ENCODE measurements around the gene LTF. TPM values are rescaled to one million over a fixed set of nuclear protein-coding genes. Genes with fewer than 3 reads are reported as not detected.

The LTF gene
- total RNA-seq, 1 experiment from 2014 or later: not detected

DNA sequence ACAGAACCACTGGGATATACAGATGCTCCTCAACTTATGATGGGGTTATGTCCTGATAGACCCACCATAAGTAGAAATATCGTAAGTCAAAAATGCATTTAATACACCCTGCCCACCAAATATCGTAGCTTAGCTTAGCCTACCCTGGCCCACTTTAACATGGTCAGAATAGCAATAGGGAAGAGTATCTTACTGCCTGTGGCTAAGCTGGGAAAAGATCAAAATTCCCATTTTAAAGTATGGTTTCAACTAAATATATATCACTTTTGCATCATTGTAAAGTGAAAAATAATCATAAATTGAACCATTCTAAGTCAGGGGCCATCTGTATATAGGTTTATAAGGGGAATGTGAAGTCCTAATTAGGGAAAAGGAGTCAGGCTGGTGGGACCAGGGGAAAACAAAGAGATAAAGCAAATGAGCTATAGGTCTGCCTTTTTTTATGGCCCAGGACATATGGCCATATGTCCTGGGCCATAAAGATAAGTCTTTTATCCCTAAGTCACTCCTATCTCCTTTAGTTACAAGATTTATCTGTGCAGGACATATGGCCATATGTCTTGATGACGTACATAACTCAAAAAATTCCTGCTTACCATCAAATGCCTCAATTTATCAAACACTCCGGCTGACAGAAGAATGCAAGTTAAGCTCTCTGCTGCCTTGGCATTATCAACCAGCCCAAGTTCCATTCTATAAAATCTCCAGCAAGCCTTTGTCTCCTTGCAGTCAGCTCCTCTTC lies 44.3 kb upstream of the LTF start:
- CTCF ChIA-PET: interaction anchor here (1.1 to 2.1 kb wide), 3 partner anchors 12 to 59 kb away, joined by 3 to 7 read pairs (median 3); no protein-coding TSS in a partner anchor
- Histone ChIP-seq H3K9me3 (ENCODE audit: control insufficient read depth in 1 of 2, insufficient read depth in 1 of 2, low read depth in 1 of 2, low read length in 2 of 2) (no peaks in the 10 kb centered on the region), H2AFZ (ENCODE audit: low read depth, low read length, poor library complexity, severe bottlenecking) (no peak overlapping the region), H3K27ac (ENCODE audit: low read depth, low read length) (no peak overlapping the region), H3K79me2 (ENCODE audit: insufficient read depth, low read length) (no peaks in the 10 kb centered on the region), H3K27me3 (ENCODE audit: insufficient read depth, low read length) (no peaks in the 10 kb centered on the region), H3K36me3 (ENCODE audit: control insufficient read depth in 1 of 2, insufficient read depth in 2 of 2, low read length in 2 of 2) (no peaks in the 10 kb centered on the region), H3K4me2 (ENCODE audit: low read length) (no peak overlapping the region), H3K4me1 (ENCODE audit: control insufficient read depth in 1 of 2, insufficient read depth in 2 of 2, low read length in 2 of 2) (no peaks in the 10 kb centered on the region), H3K9ac (ENCODE audit: low read length) (no peak overlapping the region), H3K9me2 (ENCODE audit: insufficient read depth) (no peaks in the 10 kb centered on the region), H3K4me3 (replicated peaks in 1 of 2; ENCODE audit: low read depth in 1 of 2, low read length in 2 of 2) (no peak overlapping the region), H4K20me1 (ENCODE audit: insufficient read depth) (no peaks in the 10 kb centered on the region)
- ATAC-seq: no peak
- intact Hi-C loops (cut with micrococcal nuclease): no loop called here
- POLR2A ChIA-PET: no interaction called here
- no peak for TF ChIP-seq SIN3A (IDR thresholded peaks at IDR 0.05; ENCODE audit: low read depth)
- TF ChIP-seq TCF7L2 (IDR thresholded peaks at IDR 0.05; ENCODE audit: borderline replicate concordance, extremely low read depth, insufficient read depth, insufficient read length): no peak
- TF ChIP-seq, protein P1, sequence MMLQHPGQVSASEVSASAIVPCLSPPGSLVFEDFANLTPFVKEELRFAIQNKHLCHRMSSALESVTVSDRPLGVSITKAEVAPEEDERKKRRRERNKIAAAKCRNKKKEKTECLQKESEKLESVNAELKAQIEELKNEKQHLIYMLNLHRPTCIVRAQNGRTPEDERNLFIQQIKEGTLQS (IDR thresholded peaks at IDR 0.05): no peak
- TF ChIP-seq SP1 (IDR thresholded peaks at IDR 0.05; ENCODE audit: low read depth): no peak
- TF ChIP-seq MAX (IDR thresholded peaks at IDR 0.05): no peak
- TF ChIP-seq JUND (IDR thresholded peaks at IDR 0.05): no peak
- no peak for TF ChIP-seq FOSL1 (IDR thresholded peaks at IDR 0.05; ENCODE audit: low read depth)
- TF ChIP-seq EGR1 (IDR thresholded peaks at IDR 0.05; ENCODE audit: low read depth): no peak
- TF ChIP-seq YY1 (IDR thresholded peaks at IDR 0.05; ENCODE audit: extremely low read depth, insufficient replicate concordance, low read depth, low read length): no peak
- TF ChIP-seq RAD21 (IDR thresholded peaks at IDR 0.05; ENCODE audit: low read depth): no peak
- BruUV-seq (replicated peaks): no TSS peak
- RAD21 ChIA-PET (ENCODE audit: low non-redundant PET in 1 of 2, low total read pairs in 2 of 2, uncharacterized antibody in 2 of 2, unreplicated experiment in 2 of 2): no interaction called here
- no peak for DNase-seq (ENCODE audit: low read depth, low spot score)

DNA sequence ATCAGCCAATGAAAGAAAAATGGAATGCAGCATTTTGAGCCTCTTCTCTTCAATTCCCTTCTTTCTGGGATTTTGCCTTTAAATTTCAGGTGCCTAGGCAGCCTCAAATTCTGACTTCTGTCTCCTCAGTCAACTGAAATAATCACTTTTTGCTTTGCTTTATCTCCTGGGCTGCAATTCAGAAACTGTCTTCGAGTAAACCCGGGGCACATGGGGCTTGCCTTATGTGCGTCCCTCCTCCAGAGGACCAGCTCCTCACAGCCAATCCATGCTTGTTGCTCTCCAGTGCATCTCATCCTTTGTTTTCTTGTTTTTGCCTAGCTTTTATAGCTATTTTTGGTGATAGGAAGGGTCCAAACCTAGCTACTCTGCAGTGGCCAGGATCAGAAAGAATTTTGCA lies 41.8 kb upstream of the LTF start:
- H3K4me3 ChIP-seq (replicated peaks in 1 of 2; ENCODE audit: low read depth in 1 of 2, low read length in 2 of 2): no peak overlapping the region
- no peak overlapping the region for H3K9ac ChIP-seq (ENCODE audit: low read length)
- RAD21 ChIA-PET (ENCODE audit: low non-redundant PET in 1 of 2, low total read pairs in 2 of 2, uncharacterized antibody in 2 of 2, unreplicated experiment in 2 of 2): no interaction called here
- CTCF ChIA-PET: no interaction called here
- H4K20me1 ChIP-seq (ENCODE audit: insufficient read depth): no peaks in the 10 kb centered on the region
- POLR2A ChIA-PET: no interaction called here
- no peaks in the 10 kb centered on the region for H3K36me3 ChIP-seq (ENCODE audit: control insufficient read depth in 1 of 2, insufficient read depth in 2 of 2, low read length in 2 of 2)
- H3K9me2 ChIP-seq (ENCODE audit: insufficient read depth): no peaks in the 10 kb centered on the region
- DNase-seq (ENCODE audit: low read depth, low spot score): no peak
- no TSS peak for BruUV-seq (replicated peaks)
- intact Hi-C loops (cut with micrococcal nuclease): no loop called here
- no peaks in the 10 kb centered on the region for H3K27me3 ChIP-seq (ENCODE audit: insufficient read depth, low read length)
- H3K4me1 ChIP-seq (ENCODE audit: control insufficient read depth in 1 of 2, insufficient read depth in 2 of 2, low read length in 2 of 2): no peaks in the 10 kb centered on the region
- no peak overlapping the region for H3K27ac ChIP-seq (ENCODE audit: low read depth, low read length)
- no peaks in the 10 kb centered on the region for H3K9me3 ChIP-seq (ENCODE audit: control insufficient read depth in 1 of 2, insufficient read depth in 1 of 2, low read depth in 1 of 2, low read length in 2 of 2)
- no peak overlapping the region for H3K4me2 ChIP-seq (ENCODE audit: low read length)
- ATAC-seq: no peak
- no peak overlapping the region for H2AFZ ChIP-seq (ENCODE audit: low read depth, low read length, poor library complexity, severe bottlenecking)
- H3K79me2 ChIP-seq (ENCODE audit: insufficient read depth, low read length): no peaks in the 10 kb centered on the region
- TF ChIP-seq ZFX (IDR thresholded peaks at IDR 0.05): no peak
- TF ChIP-seq POLR2A (IDR thresholded peaks at IDR 0.05; ENCODE audit: borderline replicate concordance, extremely low read depth, insufficient read depth, insufficient read length): no peak
- TF ChIP-seq FOSL1 (IDR thresholded peaks at IDR 0.05; ENCODE audit: low read depth): no peak
- TF ChIP-seq JUND (IDR thresholded peaks at IDR 0.05): no peak
- TF ChIP-seq, protein P2, sequence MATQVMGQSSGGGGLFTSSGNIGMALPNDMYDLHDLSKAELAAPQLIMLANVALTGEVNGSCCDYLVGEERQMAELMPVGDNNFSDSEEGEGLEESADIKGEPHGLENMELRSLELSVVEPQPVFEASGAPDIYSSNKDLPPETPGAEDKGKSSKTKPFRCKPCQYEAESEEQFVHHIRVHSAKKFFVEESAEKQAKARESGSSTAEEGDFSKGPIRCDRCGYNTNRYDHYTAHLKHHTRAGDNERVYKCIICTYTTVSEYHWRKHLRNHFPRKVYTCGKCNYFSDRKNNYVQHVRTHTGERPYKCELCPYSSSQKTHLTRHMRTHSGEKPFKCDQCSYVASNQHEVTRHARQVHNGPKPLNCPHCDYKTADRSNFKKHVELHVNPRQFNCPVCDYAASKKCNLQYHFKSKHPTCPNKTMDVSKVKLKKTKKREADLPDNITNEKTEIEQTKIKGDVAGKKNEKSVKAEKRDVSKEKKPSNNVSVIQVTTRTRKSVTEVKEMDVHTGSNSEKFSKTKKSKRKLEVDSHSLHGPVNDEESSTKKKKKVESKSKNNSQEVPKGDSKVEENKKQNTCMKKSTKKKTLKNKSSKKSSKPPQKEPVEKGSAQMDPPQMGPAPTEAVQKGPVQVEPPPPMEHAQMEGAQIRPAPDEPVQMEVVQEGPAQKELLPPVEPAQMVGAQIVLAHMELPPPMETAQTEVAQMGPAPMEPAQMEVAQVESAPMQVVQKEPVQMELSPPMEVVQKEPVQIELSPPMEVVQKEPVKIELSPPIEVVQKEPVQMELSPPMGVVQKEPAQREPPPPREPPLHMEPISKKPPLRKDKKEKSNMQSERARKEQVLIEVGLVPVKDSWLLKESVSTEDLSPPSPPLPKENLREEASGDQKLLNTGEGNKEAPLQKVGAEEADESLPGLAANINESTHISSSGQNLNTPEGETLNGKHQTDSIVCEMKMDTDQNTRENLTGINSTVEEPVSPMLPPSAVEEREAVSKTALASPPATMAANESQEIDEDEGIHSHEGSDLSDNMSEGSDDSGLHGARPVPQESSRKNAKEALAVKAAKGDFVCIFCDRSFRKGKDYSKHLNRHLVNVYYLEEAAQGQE (IDR thresholded peaks at IDR 0.05; ENCODE audit: low read depth): no peak
- TF ChIP-seq, protein P3, sequence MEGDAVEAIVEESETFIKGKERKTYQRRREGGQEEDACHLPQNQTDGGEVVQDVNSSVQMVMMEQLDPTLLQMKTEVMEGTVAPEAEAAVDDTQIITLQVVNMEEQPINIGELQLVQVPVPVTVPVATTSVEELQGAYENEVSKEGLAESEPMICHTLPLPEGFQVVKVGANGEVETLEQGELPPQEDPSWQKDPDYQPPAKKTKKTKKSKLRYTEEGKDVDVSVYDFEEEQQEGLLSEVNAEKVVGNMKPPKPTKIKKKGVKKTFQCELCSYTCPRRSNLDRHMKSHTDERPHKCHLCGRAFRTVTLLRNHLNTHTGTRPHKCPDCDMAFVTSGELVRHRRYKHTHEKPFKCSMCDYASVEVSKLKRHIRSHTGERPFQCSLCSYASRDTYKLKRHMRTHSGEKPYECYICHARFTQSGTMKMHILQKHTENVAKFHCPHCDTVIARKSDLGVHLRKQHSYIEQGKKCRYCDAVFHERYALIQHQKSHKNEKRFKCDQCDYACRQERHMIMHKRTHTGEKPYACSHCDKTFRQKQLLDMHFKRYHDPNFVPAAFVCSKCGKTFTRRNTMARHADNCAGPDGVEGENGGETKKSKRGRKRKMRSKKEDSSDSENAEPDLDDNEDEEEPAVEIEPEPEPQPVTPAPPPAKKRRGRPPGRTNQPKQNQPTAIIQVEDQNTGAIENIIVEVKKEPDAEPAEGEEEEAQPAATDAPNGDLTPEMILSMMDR (IDR thresholded peaks at IDR 0.05 in 2 of 3, conservative IDR thresholded peaks at IDR 0.05 in 1 of 3; ENCODE audit: borderline replicate concordance in 1 of 3, insufficient read depth in 1 of 3, low read depth in 2 of 3, low read length in 2 of 3): no peak
- no peak for TF ChIP-seq EGR1 (IDR thresholded peaks at IDR 0.05; ENCODE audit: low read depth)
- no peak for TF ChIP-seq ELF1 (IDR thresholded peaks at IDR 0.05; ENCODE audit: borderline replicate concordance, low read depth)
- TF ChIP-seq SRF (IDR thresholded peaks at IDR 0.05; ENCODE audit: low read depth): no peak
